Esophagus (tissue), 2 donors: ENCODE results near the gene TRIM27. TPM values are rescaled to one million over a fixed set of nuclear protein-coding genes. Genes with fewer than 3 reads are reported as not detected.
A peak's percentile ranks its signal among the peaks of the same experiment; 100 is the strongest.
"Not testable (repeated sequence)": the region's sequence is repeated elsewhere in the genome, so short reads cannot be mapped to it uniquely, and the experiment has no call there.

Experiments
- H3K27ac ChIP-seq, 2 donors: one replicate each; pipeline ENCODE4 v1.5.1; 2013; ENCODE audit warnings: low read depth in 2 of 2, mild to moderate bottlenecking in 2 of 2, inconsistent platforms in 1 of 2, low read length in 1 of 2, moderate library complexity in 1 of 2
- H3K27me3 ChIP-seq, 2 donors: one replicate each; pipeline ENCODE4 v1.6.1; 2013; ENCODE audit warnings: low read length in 2 of 2, control low read depth in 1 of 2, mild to moderate bottlenecking in 1 of 2; ENCODE audit not compliant: insufficient read depth in 2 of 2, control insufficient read depth in 1 of 2
- H3K36me3 ChIP-seq, 2 donors: one replicate each; pipeline ENCODE4 v1.6.1; 2013; ENCODE audit warnings: low read length in 1 of 2; ENCODE audit not compliant: control insufficient read depth in 2 of 2, insufficient read depth in 2 of 2
- H3K4me1 ChIP-seq, 2 donors: one replicate each; pipeline ENCODE4 v1.6.1; 2013; ENCODE audit warnings: low read length in 1 of 2; ENCODE audit not compliant: control insufficient read depth in 2 of 2, insufficient read depth in 2 of 2
- H3K4me3 ChIP-seq, 2 donors: one replicate each; pipeline ENCODE4 v1.5.1; 2013; ENCODE audit warnings: low read length in 2 of 2, mild to moderate bottlenecking in 2 of 2, low read depth in 1 of 2, moderate library complexity in 1 of 2
- H3K9me3 ChIP-seq, 2 donors: one replicate each; pipeline ENCODE4 v1.6.1; 2013; ENCODE audit warnings: mild to moderate bottlenecking in 2 of 2, low read depth in 1 of 2, low read length in 1 of 2, moderate library complexity in 1 of 2; ENCODE audit not compliant: control insufficient read depth in 2 of 2, insufficient read depth in 1 of 2
- WGBS, 2 donors: extraction: QIAGEN DNeasy Blood & Tissue Kit; methylation state at CpG; one replicate each; pipeline ENCODE4 v1.1.7; 2013; 5-methylcytosine and 5-hydroxymethylcytosine counted together
- polyA plus RNA-seq, 2 donors: library from polyadenylated mRNA; stranded (reverse); fragments of 200-250 nt; gene quantifications; one replicate each; pipeline ENCODE4 v1.2.3, GENCODE V29; 2013
- donor health status: healthy with polysubstance abuse.
- donor health status: Bipolar disorder and iron deficiency.

The TRIM27 gene
- polyA plus RNA-seq, 2 donors = 13.3 to 15.8 TPM

- Histone ChIP-seq H3K4me3 (peak overlapping the region; percentile 34 to 35), H3K27ac (no peak overlapping the region), H3K4me1 (no peaks in the 10 kb centered on the region), H3K36me3 (no peaks in the 10 kb centered on the region), H3K9me3 (peaks cover 0 to 2% of the 10 kb centered on the region in 2 donors), H3K27me3 (no peaks in the 10 kb centered on the region)
- 4 to 6% methylated on average over 22 of the region's 22 CpGs for WGBS, 2 donors
Measured at GRCh38 chr6:28953585-28954258, 29.9 kb upstream of the TRIM27 start.

- Histone ChIP-seq H3K36me3 (no peaks in the 10 kb centered on the region), H3K4me1 (no peaks in the 10 kb centered on the region), H3K27me3 (no peaks in the 10 kb centered on the region), H3K9me3 (peaks cover 0 to 2% of the 10 kb centered on the region in 2 donors), H3K27ac (no peak overlapping the region), H3K4me3 (peak overlapping the region; percentile 34 to 35)
- 14 to 21% methylated on average over 13 of the region's 13 CpGs for WGBS, 2 donors
Measured at GRCh38 chr6:28953039-28953584, 29.3 kb upstream of the TRIM27 start.

GRCh38 chr6:28949656-28950195 lies 25.9 kb upstream of the TRIM27 start:
- H3K27me3 ChIP-seq, H3K27ac ChIP-seq, H3K36me3 ChIP-seq, H3K9me3 ChIP-seq, H3K4me1 ChIP-seq, H3K4me3 ChIP-seq: not testable (repeated sequence)
- WGBS, 2 donors = 95 to 97% methylated on average over 25 to 41 of the region's 41 CpGs

- Histone ChIP-seq H3K27ac (no peak overlapping the region), H3K36me3 (no peaks in the 10 kb centered on the region), H3K27me3 (no peaks in the 10 kb centered on the region), H3K9me3 (no peaks in the 10 kb centered on the region), H3K4me3 (no peak overlapping the region), H3K4me1 (peaks cover 0 to 3% of the 10 kb centered on the region in 2 donors)
- WGBS, 2 donors = 85 to 87% methylated on average over 23 of the region's 23 CpGs
Measured at GRCh38 chr6:28948782-28949486, 25.1 kb upstream of the TRIM27 start.

- Histone ChIP-seq H3K36me3 (no peaks in the 10 kb centered on the region), H3K27ac (peak overlapping the region in 1 of 2 donors; percentile 15), H3K4me1 (peaks cover 0 to 3% of the 10 kb centered on the region in 2 donors), H3K4me3 (no peak overlapping the region), H3K9me3 (no peaks in the 10 kb centered on the region), H3K27me3 (no peaks in the 10 kb centered on the region)
- WGBS, 2 donors = 72 to 75% methylated on average over 1 of the region's 1 CpG
Measured at GRCh38 chr6:28947831-28948270, 24.1 kb upstream of the TRIM27 start.

GRCh38 chr6:28947067-28947765 lies 23.4 kb upstream of the TRIM27 start:
- Histone ChIP-seq H3K27ac (no peak overlapping the region), H3K27me3 (no peaks in the 10 kb centered on the region), H3K9me3 (no peaks in the 10 kb centered on the region), H3K4me1 (peaks cover 0 to 3% of the 10 kb centered on the region in 2 donors), H3K4me3 (no peak overlapping the region), H3K36me3 (no peaks in the 10 kb centered on the region)
- WGBS, 2 donors = 77 to 83% methylated on average over 6 of the region's 6 CpGs

- no peak overlapping the region for H3K4me3 ChIP-seq
- H3K9me3 ChIP-seq = no peaks in the 10 kb centered on the region
- H3K36me3 ChIP-seq = no peaks in the 10 kb centered on the region
- no peaks in the 10 kb centered on the region for H3K27me3 ChIP-seq
- no peak overlapping the region for H3K27ac ChIP-seq
- H3K4me1 ChIP-seq = peaks cover 0 to 3% of the 10 kb centered on the region in 2 donors
- 90% methylated on average over 3 of the region's 3 CpGs for WGBS, 2 donors
Measured at GRCh38 chr6:28945349-28945748, 21.6 kb upstream of the TRIM27 start.

- Histone ChIP-seq H3K27me3 (no peaks in the 10 kb centered on the region), H3K36me3 (no peaks in the 10 kb centered on the region), H3K27ac (peak overlapping the region; percentile 72 to 84), H3K9me3 (no peaks in the 10 kb centered on the region), H3K4me1 (peaks cover 0 to 3% of the 10 kb centered on the region in 2 donors), H3K4me3 (peak overlapping the region; percentile 27 to 55)
- 6 to 7% methylated on average over 12 of the region's 12 CpGs for WGBS, 2 donors
Measured at GRCh38 chr6:28944412-28944865, 20.7 kb upstream of the TRIM27 start.
